Gastroesophageal sphincter (tissue), 3 donors: ENCODE data around the gene THSD4.

Experiments
- CTCF ChIP-seq, 4 experiments: fragments of 200-600 bp in 2 of 4; fragments of 450-650 bp in 2 of 4; sonication (generic) in 1 of 4; IDR thresholded peaks; one replicate each; pipeline ENCODE4 v1.5.1; 2017 to 2019; ENCODE audit warnings: antibody characterized with exemption in 4 of 4, mild to moderate bottlenecking in 2 of 4, moderate library complexity in 2 of 4
- EP300 ChIP-seq: sonication (generic); formaldehyde crosslinking; IDR thresholded peaks from one replicate; pipeline ENCODE4 v1.6.1; 2017; ENCODE audit warnings: antibody characterized with exemption, mild to moderate bottlenecking

GRCh38 chr15:71424765-71425164 is 309.5 kb downstream of the THSD4 start:
- TF ChIP-seq CTCF (IDR thresholded peaks at IDR 0.05) = no peak
- TF ChIP-seq EP300 = no peak
